Measurements from ENCODE around the gene CLTC. TPM values are rescaled to one million over a fixed set of nuclear protein-coding genes. Genes with fewer than 3 reads are reported as not detected.
"Not testable (repeated sequence)": the region's sequence is repeated elsewhere in the genome, so short reads cannot be mapped to it uniquely, and the experiment has no call there.

Gene CLTC
- total RNA-seq, 1 experiment from 2014 or later: 254 TPM

DNA sequence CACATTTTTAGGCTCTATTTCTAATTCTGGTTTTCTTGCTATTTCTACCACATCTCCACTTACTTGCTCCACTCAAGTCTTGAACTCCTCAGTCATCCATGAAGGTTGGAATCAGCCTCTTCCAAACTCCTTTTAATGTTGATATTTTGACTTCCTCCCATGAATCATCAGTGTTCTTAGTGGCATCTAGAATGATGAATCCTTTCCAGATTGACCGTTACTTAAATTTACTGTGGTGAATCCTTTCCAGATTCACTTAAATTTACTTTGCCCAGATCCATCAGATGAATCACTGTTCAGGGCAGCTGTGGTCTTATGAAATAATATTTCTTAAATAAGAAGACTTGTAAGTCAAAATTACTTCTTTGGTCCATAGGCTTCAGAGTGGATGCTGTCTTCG, 32.4 kb downstream of the CLTC start:
- H3K4me3 Mint-ChIP-seq: no peak overlapping the region
- H3K4me1 Mint-ChIP-seq: no peaks in the 10 kb centered on the region
- no peaks in the 10 kb centered on the region for H3K9me3 ChIP-seq (ENCODE audit: control insufficient read depth, low read depth, low read length)
- no peaks in the 10 kb centered on the region for H3K27me3 ChIP-seq (ENCODE audit: insufficient read depth, low read length)
- no peak overlapping the region for H3K4ac ChIP-seq (ENCODE audit: low read depth, low read length)
- no peak overlapping the region for H2BK5ac ChIP-seq (ENCODE audit: insufficient read length, low read length)
- no peak overlapping the region for H2BK15ac ChIP-seq (ENCODE audit: low read depth, low read length)
- no peak for DNase-seq
- no peak overlapping the region for H2BK12ac ChIP-seq (ENCODE audit: insufficient read length, low read depth, low read length)
- peaks cover 68 to 92% (median 87%) of the 10 kb centered on the region in 3 experiments for H3K36me3 Mint-ChIP-seq (ENCODE audit: insufficient read depth in 1 of 3, low read depth in 3 of 3)
- no peak overlapping the region for H3K4me2 ChIP-seq (ENCODE audit: insufficient read depth, insufficient read length, low read length)
- no peak overlapping the region for H3T11ph ChIP-seq (ENCODE audit: low read length)
- H4K91ac ChIP-seq (ENCODE audit: insufficient read length, low read depth, low read length): no peak overlapping the region
- no peak overlapping the region for H3K27ac Mint-ChIP-seq
- no peak overlapping the region for H3K9ac ChIP-seq (ENCODE audit: extremely low read depth, insufficient read length, low read length)
- H3K23ac ChIP-seq (ENCODE audit: insufficient read length, low read depth, low read length): no peak overlapping the region
- H3K18ac ChIP-seq (ENCODE audit: insufficient read length, low read depth, low read length): no peak overlapping the region
- no peak overlapping the region for H2AFZ ChIP-seq (ENCODE audit: low read length)
- H3K4me1 ChIP-seq (ENCODE audit: insufficient read depth, low read length): no peaks in the 10 kb centered on the region
- no peak overlapping the region for H3K27ac ChIP-seq (ENCODE audit: insufficient read length, low read depth, low read length)
- no peaks in the 10 kb centered on the region; the same call in 1 of the 2 replicates for H3K79me2 ChIP-seq (ENCODE audit: insufficient read depth, low read length)
- no peak overlapping the region for H3K56ac ChIP-seq (ENCODE audit: insufficient read length, low read depth, low read length)
- H4K8ac ChIP-seq (replicated peaks; ENCODE audit: insufficient read length, low read depth, low read length): no peak overlapping the region
- no peaks in the 10 kb centered on the region for H3K23me2 ChIP-seq (ENCODE audit: insufficient read length, low read depth, low read length, poor library complexity, severe bottlenecking)
- peaks cover 0 to 4% of the 10 kb centered on the region in 2 experiments; a peak in 1 of 5 replicates for H3K9me3 Mint-ChIP-seq
- TF ChIP-seq CTCF (conservative IDR thresholded peaks at IDR 0.05): no peak
- WGBS (ENCODE audit: extremely low coverage, insufficient read length, low lambda C conversion rate): no CpG with 5 or more reads among the region's 2 CpGs
- no peak overlapping the region for H3K14ac ChIP-seq (ENCODE audit: insufficient read depth, low read length)
- H2BK120ac ChIP-seq (ENCODE audit: low read depth, low read length, poor library complexity, severe bottlenecking): no peak overlapping the region
- peaks cover 4% of the 10 kb centered on the region for H3K79me1 ChIP-seq (ENCODE audit: insufficient read depth, low read depth, low read length, poor library complexity, severe bottlenecking)
- H3K27me3 Mint-ChIP-seq (ENCODE audit: low read depth): no peaks in the 10 kb centered on the region
- H4K20me1 ChIP-seq (ENCODE audit: control insufficient read depth, insufficient read depth, insufficient read length): no peaks in the 10 kb centered on the region
- no peak overlapping the region for H2AK5ac ChIP-seq (ENCODE audit: insufficient read length, low read length)
- H2BK20ac ChIP-seq (ENCODE audit: low read depth, low read length, poor library complexity, severe bottlenecking): no peak overlapping the region
- H4K5ac ChIP-seq (ENCODE audit: insufficient read length, low read depth, low read length): no peak overlapping the region

- H3K56ac ChIP-seq (ENCODE audit: insufficient read length, low read depth, low read length); H3K27ac ChIP-seq (ENCODE audit: insufficient read length, low read depth, low read length); DNase-seq; H2BK120ac ChIP-seq (ENCODE audit: low read depth, low read length, poor library complexity, severe bottlenecking); H3K9me3 Mint-ChIP-seq; H2BK12ac ChIP-seq (ENCODE audit: insufficient read length, low read depth, low read length); H2BK5ac ChIP-seq (ENCODE audit: insufficient read length, low read length); H3T11ph ChIP-seq (ENCODE audit: low read length); H3K14ac ChIP-seq (ENCODE audit: insufficient read depth, low read length); H3K27ac Mint-ChIP-seq; H2BK15ac ChIP-seq (ENCODE audit: low read depth, low read length); H2BK20ac ChIP-seq (ENCODE audit: low read depth, low read length, poor library complexity, severe bottlenecking); H3K27me3 ChIP-seq (ENCODE audit: insufficient read depth, low read length); H3K23me2 ChIP-seq (ENCODE audit: insufficient read length, low read depth, low read length, poor library complexity, severe bottlenecking); H3K18ac ChIP-seq (ENCODE audit: insufficient read length, low read depth, low read length); H4K5ac ChIP-seq (ENCODE audit: insufficient read length, low read depth, low read length); H3K4me1 Mint-ChIP-seq; H3K4ac ChIP-seq (ENCODE audit: low read depth, low read length); H3K4me3 Mint-ChIP-seq; H2AK5ac ChIP-seq (ENCODE audit: insufficient read length, low read length); H3K23ac ChIP-seq (ENCODE audit: insufficient read length, low read depth, low read length); H2AFZ ChIP-seq (ENCODE audit: low read length); H3K4me2 ChIP-seq (ENCODE audit: insufficient read depth, insufficient read length, low read length); H4K20me1 ChIP-seq (ENCODE audit: control insufficient read depth, insufficient read depth, insufficient read length); H3K79me2 ChIP-seq (ENCODE audit: insufficient read depth, low read length); H4K91ac ChIP-seq (ENCODE audit: insufficient read length, low read depth, low read length); H3K9ac ChIP-seq (ENCODE audit: extremely low read depth, insufficient read length, low read length); H4K8ac ChIP-seq (replicated peaks; ENCODE audit: insufficient read length, low read depth, low read length); H3K27me3 Mint-ChIP-seq (ENCODE audit: low read depth); H3K4me1 ChIP-seq (ENCODE audit: insufficient read depth, low read length); H3K9me3 ChIP-seq (ENCODE audit: control insufficient read depth, low read depth, low read length); H3K79me1 ChIP-seq (ENCODE audit: insufficient read depth, low read depth, low read length, poor library complexity, severe bottlenecking): not testable (repeated sequence)
- no CpG with 5 or more reads among the region's 7 CpGs for WGBS (ENCODE audit: extremely low coverage, insufficient read length, low lambda C conversion rate)
- peaks cover 37 to 85% (median 82%) of the 10 kb centered on the region in 3 experiments for H3K36me3 Mint-ChIP-seq (ENCODE audit: insufficient read depth in 1 of 3, low read depth in 3 of 3)
These were observed 36.9 kb downstream of the CLTC start for GRCh38 chr17:59656624-59657023.

Data from H9 (cell line).